ENCODE measurements around the gene ANKRD29.

ANKRD29 gene

GRCh38 chr18:23702606-23703005 is 39.9 kb upstream of the ANKRD29 start:
- no peak for TF ChIP-seq FOXM1 (IDR thresholded peaks at IDR 0.05; ENCODE audit: borderline replicate concordance, low read depth)
- no peak for TF ChIP-seq EGR1 (IDR thresholded peaks at IDR 0.05)
- no peak for TF ChIP-seq TEAD4 (IDR thresholded peaks at IDR 0.05)
- TF ChIP-seq TCF12 (IDR thresholded peaks at IDR 0.05; ENCODE audit: low read depth): no peak
- TF ChIP-seq NFIC (IDR thresholded peaks at IDR 0.05): no peak
- TF ChIP-seq, protein P1, sequence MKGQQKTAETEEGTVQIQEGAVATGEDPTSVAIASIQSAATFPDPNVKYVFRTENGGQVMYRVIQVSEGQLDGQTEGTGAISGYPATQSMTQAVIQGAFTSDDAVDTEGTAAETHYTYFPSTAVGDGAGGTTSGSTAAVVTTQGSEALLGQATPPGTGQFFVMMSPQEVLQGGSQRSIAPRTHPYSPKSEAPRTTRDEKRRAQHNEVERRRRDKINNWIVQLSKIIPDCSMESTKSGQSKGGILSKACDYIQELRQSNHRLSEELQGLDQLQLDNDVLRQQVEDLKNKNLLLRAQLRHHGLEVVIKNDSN (IDR thresholded peaks at IDR 0.05): no peak

- no peak for TF ChIP-seq FOXM1 (IDR thresholded peaks at IDR 0.05; ENCODE audit: borderline replicate concordance, low read depth)
- no peak for TF ChIP-seq EGR1 (IDR thresholded peaks at IDR 0.05)
- no peak for TF ChIP-seq TEAD4 (IDR thresholded peaks at IDR 0.05)
- TF ChIP-seq EP300 (IDR thresholded peaks at IDR 0.05; ENCODE audit: borderline replicate concordance): no peak
Measured at GRCh38 chr18:23701544-23702064, 38.9 kb upstream of the ANKRD29 start.

- TF ChIP-seq EP300 (IDR thresholded peaks at IDR 0.05; ENCODE audit: borderline replicate concordance) (no peak), CEBPB (IDR thresholded peaks at IDR 0.05) (no peak), REST (IDR thresholded peaks at IDR 0.05; ENCODE audit: low read depth) (no peak), TEAD4 (IDR thresholded peaks at IDR 0.05) (no peak), ZBTB7A (IDR thresholded peaks at IDR 0.05; ENCODE audit: low read depth) (no peak), TAF1 (IDR thresholded peaks at IDR 0.05; ENCODE audit: low read depth) (no peak), CREB1 (IDR thresholded peaks at IDR 0.05; ENCODE audit: low read depth) (no peak), FOXM1 (IDR thresholded peaks at IDR 0.05; ENCODE audit: borderline replicate concordance, low read depth) (no peak)
- TF ChIP-seq, protein P2, sequence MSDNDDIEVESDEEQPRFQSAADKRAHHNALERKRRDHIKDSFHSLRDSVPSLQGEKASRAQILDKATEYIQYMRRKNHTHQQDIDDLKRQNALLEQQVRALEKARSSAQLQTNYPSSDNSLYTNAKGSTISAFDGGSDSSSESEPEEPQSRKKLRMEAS (IDR thresholded peaks at IDR 0.05): no peak
- TF ChIP-seq, protein P1 (IDR thresholded peaks at IDR 0.05): no peak
Measured at GRCh38 chr18:23701017-23701416, 38.3 kb upstream of the ANKRD29 start.

- no peak for TF ChIP-seq ZBTB7A (IDR thresholded peaks at IDR 0.05; ENCODE audit: low read depth)
- no peak for TF ChIP-seq YY1 (IDR thresholded peaks at IDR 0.05; ENCODE audit: low read depth)
- no peak for TF ChIP-seq CREB1 (IDR thresholded peaks at IDR 0.05; ENCODE audit: low read depth)
- TF ChIP-seq TAF1 (IDR thresholded peaks at IDR 0.05; ENCODE audit: low read depth): no peak
- TF ChIP-seq REST (IDR thresholded peaks at IDR 0.05; ENCODE audit: low read depth): no peak
- TF ChIP-seq FOXM1 (IDR thresholded peaks at IDR 0.05; ENCODE audit: borderline replicate concordance, low read depth): no peak
- TF ChIP-seq CEBPB (IDR thresholded peaks at IDR 0.05): no peak
- TF ChIP-seq, protein P2 (IDR thresholded peaks at IDR 0.05): no peak
- TF ChIP-seq TEAD4 (IDR thresholded peaks at IDR 0.05): no peak
- TF ChIP-seq TCF12 (IDR thresholded peaks at IDR 0.05; ENCODE audit: low read depth): no peak
- TF ChIP-seq RAD21 (IDR thresholded peaks at IDR 0.05; ENCODE audit: low read depth): no peak
- TF ChIP-seq, protein P1 (IDR thresholded peaks at IDR 0.05): no peak
- no peak for TF ChIP-seq NFIC (IDR thresholded peaks at IDR 0.05)
- TF ChIP-seq EP300 (IDR thresholded peaks at IDR 0.05; ENCODE audit: borderline replicate concordance): no peak
- TF ChIP-seq EGR1 (IDR thresholded peaks at IDR 0.05): no peak
Measured at GRCh38 chr18:23694637-23695430, 32.1 kb upstream of the ANKRD29 start.

DNA sequence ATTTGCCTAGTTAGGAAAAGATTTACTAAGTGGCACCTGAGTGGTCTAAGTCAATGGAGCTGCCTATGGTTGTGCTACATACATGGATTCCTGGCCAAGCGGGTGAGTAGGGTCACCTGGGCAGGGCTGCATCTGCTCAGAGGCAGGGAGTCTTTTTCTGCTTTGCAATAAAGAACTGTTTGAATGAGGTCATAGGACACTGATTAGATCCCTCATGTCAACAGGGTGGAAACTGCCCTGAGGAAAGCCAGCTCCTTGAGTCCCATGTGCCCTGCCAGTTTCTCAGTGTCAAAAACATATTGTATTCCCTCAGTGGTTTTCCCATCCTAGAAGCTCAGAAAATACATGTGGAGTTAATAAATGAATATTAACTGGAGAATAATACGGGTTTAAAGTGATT is 31.1 kb upstream of the ANKRD29 start:
- TF ChIP-seq CEBPB (IDR thresholded peaks at IDR 0.05): no peak
- TF ChIP-seq RAD21 (IDR thresholded peaks at IDR 0.05; ENCODE audit: low read depth): no peak
- TF ChIP-seq, protein P1 (IDR thresholded peaks at IDR 0.05): no peak
- TF ChIP-seq REST (IDR thresholded peaks at IDR 0.05; ENCODE audit: low read depth): no peak
- no peak for TF ChIP-seq TAF1 (IDR thresholded peaks at IDR 0.05; ENCODE audit: low read depth)
- TF ChIP-seq TCF12 (IDR thresholded peaks at IDR 0.05; ENCODE audit: low read depth): no peak
- TF ChIP-seq TEAD4 (IDR thresholded peaks at IDR 0.05): no peak
- TF ChIP-seq EGR1 (IDR thresholded peaks at IDR 0.05): no peak
- no peak for TF ChIP-seq ZBTB7A (IDR thresholded peaks at IDR 0.05; ENCODE audit: low read depth)
- TF ChIP-seq FOXM1 (IDR thresholded peaks at IDR 0.05; ENCODE audit: borderline replicate concordance, low read depth): no peak
- TF ChIP-seq, protein P2 (IDR thresholded peaks at IDR 0.05): no peak
- no peak for TF ChIP-seq YY1 (IDR thresholded peaks at IDR 0.05; ENCODE audit: low read depth)
- TF ChIP-seq NFIC (IDR thresholded peaks at IDR 0.05): no peak
- no peak for TF ChIP-seq EP300 (IDR thresholded peaks at IDR 0.05; ENCODE audit: borderline replicate concordance)
- TF ChIP-seq CREB1 (IDR thresholded peaks at IDR 0.05; ENCODE audit: low read depth): no peak
